Dermis microvascular lymphatic vessel endothelial cell (primary cell): ENCODE measurements around the gene TLN1. TPM values are rescaled to one million over a fixed set of nuclear protein-coding genes. Genes with fewer than 3 reads are reported as not detected.

Experiments
- DNase-seq, 2 donors: peaks; one replicate each; pipeline versions ENCODE4 v3.0.0 to v3.0.0-alpha.2; 2010; ENCODE audit warnings: low read depth in 2 of 2
- total RNA-seq: library from RNA; depleted of rRNA; stranded (reverse); fragments of >200 nt; gene quantifications from 2 replicates; pipeline ENCODE4 v1.2.1, GENCODE V29; 2014

Gene TLN1
- total RNA-seq, 1 donor from 2014 or later = 230 TPM

GRCh38 chr9:35650341-35651158 is 81.4 kb downstream of the TLN1 start, which contains the start of gene SIT1:
Gene SIT1, minus strand, starts transcription at chr9:35650931. Its CDS starts 78 bp downstream, at chr9:35650853.
- no peak for DNase-seq

GRCh38 chr9:35649431-35650340 is 82.3 kb downstream of the TLN1 start:
- DNase-seq = no peak

Other genes with a start within 250 kb of the TLN1 start
- gene RUSC2, start 242.1 kb downstream of the TLN1 start, total RNA-seq = 7.8 and 11.1 TPM in 2 replicates
- 3.1 and 5.8 TPM in 2 replicates for gene TESK1, start 126.9 kb downstream of the TLN1 start, total RNA-seq
- 0.13 TPM in 1 of 2 replicates, not detected in the other for gene CD72, start 113.8 kb downstream of the TLN1 start, total RNA-seq
- gene SIT1, start 81.3 kb downstream of the TLN1 start, total RNA-seq = not detected in 2 replicates
- gene RMRP, start 74.2 kb downstream of the TLN1 start, total RNA-seq = 194,626 and 272,621 TPM in 2 replicates
- gene CCDC107, start 73.9 kb downstream of the TLN1 start, total RNA-seq = 7.7 and 10.9 TPM in 2 replicates
- 0.51 and 1.0 TPM in 2 replicates for gene ARHGEF39, start 67.0 kb downstream of the TLN1 start, total RNA-seq
- 0.13 TPM in 2 replicates for gene CA9, start 58.3 kb downstream of the TLN1 start, total RNA-seq
- gene TPM2, start 42.3 kb downstream of the TLN1 start, total RNA-seq = 4.4 and 6.2 TPM in 2 replicates
- 35.5 and 39.9 TPM in 2 replicates for gene CREB3, start 471 bp upstream of the TLN1 start, total RNA-seq
- gene GBA2, start 17.0 kb upstream of the TLN1 start, total RNA-seq = 66.6 and 78.1 TPM in 2 replicates
- gene RGP1, start 17.1 kb upstream of the TLN1 start, total RNA-seq = 9.0 and 11.3 TPM in 2 replicates
- gene MSMP, start 22.1 kb upstream of the TLN1 start, total RNA-seq = 142 and 187 TPM in 2 replicates
- gene NPR2, start 59.4 kb upstream of the TLN1 start, total RNA-seq = 1.1 and 1.5 TPM in 2 replicates
- not detected in 2 replicates for gene SPAG8, start 80.1 kb upstream of the TLN1 start, total RNA-seq
- 4.4 and 9.9 TPM in 2 replicates for gene HINT2, start 82.8 kb upstream of the TLN1 start, total RNA-seq
- gene FAM221B, start 96.5 kb upstream of the TLN1 start, total RNA-seq = not detected in 2 replicates
- gene TMEM8B, start 97.0 kb upstream of the TLN1 start, total RNA-seq = 0.13 and 0.25 TPM in 2 replicates
- not detected in 2 replicates for gene OR13J1, start 138.2 kb upstream of the TLN1 start, total RNA-seq
- 2.6 and 3.3 TPM in 2 replicates for gene HRCT1, start 174.0 kb upstream of the TLN1 start, total RNA-seq
- gene SPAAR, start 177.3 kb upstream of the TLN1 start, total RNA-seq = 0.76 and 2.8 TPM in 2 replicates
- gene OR2S2, start 226.0 kb upstream of the TLN1 start, total RNA-seq = not detected in 2 replicates